ENCODE data around the gene SHC3. TPM values are rescaled to one million over a fixed set of nuclear protein-coding genes. Genes with fewer than 3 reads are reported as not detected.

The SHC3 gene
- total RNA-seq, 2 experiments from 2014 or later, result 0.03 TPM; not detected in 1

GRCh38 chr9:89154218-89154617, 24.4 kb downstream of the SHC3 start:
- Histone ChIP-seq H3K4me1 (ENCODE audit: insufficient read depth, low read length, poor library complexity, severe bottlenecking) (no peaks in the 10 kb centered on the region), H3K9me3 (ENCODE audit: low read length) (no peaks in the 10 kb centered on the region), H3K4me3 (ENCODE audit: low read depth, low read length, poor library complexity, severe bottlenecking) (no peak overlapping the region), H3K9me2 (ENCODE audit: insufficient read depth, low read length) (no peaks in the 10 kb centered on the region), H3K79me2 (ENCODE audit: insufficient read depth, low read depth, low read length) (no peaks in the 10 kb centered on the region), H3K27ac (ENCODE audit: low read depth, low read length, poor library complexity, severe bottlenecking) (no peak overlapping the region), H2AFZ (ENCODE audit: low read length) (no peak overlapping the region), H4K20me1 (ENCODE audit: insufficient read depth, low read length) (no peaks in the 10 kb centered on the region), H3K36me3 (ENCODE audit: insufficient read depth, low read length) (no peaks in the 10 kb centered on the region), H3K4me2 (ENCODE audit: low read length) (no peak overlapping the region)
- POLR2A ChIA-PET, result interaction anchor here (1.8 kb wide), 1 partner anchor 10 kb away, joined by 5 read pairs; no protein-coding TSS in a partner anchor
- no peak for TF ChIP-seq EZH2phosphoT487 (IDR thresholded peaks at IDR 0.05; ENCODE audit: borderline replicate concordance, low read depth, low read length)
- TF ChIP-seq CTCF (conservative IDR thresholded peaks at IDR 0.05; ENCODE audit: low read length), result no peak
- BruUV-seq (replicated peaks), result no TSS peak
- intact Hi-C loops (cut with micrococcal nuclease; ENCODE audit: unreplicated experiment), result no loop called here
- no peak for DNase-seq (ENCODE audit: low spot score)
- CTCF ChIA-PET (ENCODE audit: unreplicated experiment), result no interaction called here

GRCh38 chr9:89153232-89154017, 25.2 kb downstream of the SHC3 start:
- Histone ChIP-seq H3K4me1 (ENCODE audit: insufficient read depth, low read length, poor library complexity, severe bottlenecking) (no peaks in the 10 kb centered on the region), H3K79me2 (ENCODE audit: insufficient read depth, low read depth, low read length) (no peaks in the 10 kb centered on the region), H3K9me3 (ENCODE audit: low read length) (no peaks in the 10 kb centered on the region), H3K9me2 (ENCODE audit: insufficient read depth, low read length) (no peaks in the 10 kb centered on the region), H4K20me1 (ENCODE audit: insufficient read depth, low read length) (no peaks in the 10 kb centered on the region), H3K36me3 (ENCODE audit: insufficient read depth, low read length) (no peaks in the 10 kb centered on the region), H3K4me3 (ENCODE audit: low read depth, low read length, poor library complexity, severe bottlenecking) (no peak overlapping the region), H2AFZ (ENCODE audit: low read length) (no peak overlapping the region), H3K4me2 (ENCODE audit: low read length) (no peak overlapping the region), H3K27ac (ENCODE audit: low read depth, low read length, poor library complexity, severe bottlenecking) (no peak overlapping the region)
- no TSS peak for BruUV-seq (replicated peaks)
- CTCF ChIA-PET (ENCODE audit: unreplicated experiment), result no interaction called here
- POLR2A ChIA-PET, result interaction anchor here (1.8 kb wide), 1 partner anchor 9 kb away, joined by 5 read pairs; no protein-coding TSS in a partner anchor
- intact Hi-C loops (cut with micrococcal nuclease; ENCODE audit: unreplicated experiment), result no loop called here
- no peak for DNase-seq (ENCODE audit: low spot score)
- TF ChIP-seq CTCF (conservative IDR thresholded peaks at IDR 0.05; ENCODE audit: low read length) (no peak), EZH2phosphoT487 (IDR thresholded peaks at IDR 0.05; ENCODE audit: borderline replicate concordance, low read depth, low read length) (no peak)

- POLR2A ChIA-PET, result no interaction called here
- no peaks in the 10 kb centered on the region for H3K79me2 ChIP-seq (ENCODE audit: insufficient read depth, low read depth, low read length)
- intact Hi-C loops (cut with micrococcal nuclease; ENCODE audit: unreplicated experiment), result no loop called here
- no peaks in the 10 kb centered on the region for H3K4me1 ChIP-seq (ENCODE audit: insufficient read depth, low read length, poor library complexity, severe bottlenecking)
- no peak overlapping the region for H3K4me3 ChIP-seq (ENCODE audit: low read depth, low read length, poor library complexity, severe bottlenecking)
- CTCF ChIA-PET (ENCODE audit: unreplicated experiment), result no interaction called here
- TF ChIP-seq EZH2phosphoT487 (IDR thresholded peaks at IDR 0.05; ENCODE audit: borderline replicate concordance, low read depth, low read length) (no peak), CTCF (conservative IDR thresholded peaks at IDR 0.05; ENCODE audit: low read length) (no peak)
- BruUV-seq (replicated peaks), result no TSS peak
- no peak overlapping the region for H3K27ac ChIP-seq (ENCODE audit: low read depth, low read length, poor library complexity, severe bottlenecking)
- H3K4me2 ChIP-seq (ENCODE audit: low read length), result no peak overlapping the region
- DNase-seq (ENCODE audit: low spot score), result no peak
- no peaks in the 10 kb centered on the region for H4K20me1 ChIP-seq (ENCODE audit: insufficient read depth, low read length)
- no peak overlapping the region for H2AFZ ChIP-seq (ENCODE audit: low read length)
- H3K36me3 ChIP-seq (ENCODE audit: insufficient read depth, low read length), result no peaks in the 10 kb centered on the region
- H3K9me2 ChIP-seq (ENCODE audit: insufficient read depth, low read length), result no peaks in the 10 kb centered on the region
- H3K9me3 ChIP-seq (ENCODE audit: low read length), result no peaks in the 10 kb centered on the region
Measured at GRCh38 chr9:89149726-89150125, 28.9 kb downstream of the SHC3 start.
